HG03378 (cell line): ENCODE measurements around the gene AFAP1.
"Not testable (repeated sequence)": the region's sequence is repeated elsewhere in the genome, so short reads cannot be mapped to it uniquely, and the experiment has no call there.

Experiments
- ATAC-seq: cut with Tn5 transposase; IDR thresholded peaks from one replicate; pipeline ENCODE4 v1.9.1; 2021; ENCODE audit warnings: mild to moderate bottlenecking, moderate library complexity; ENCODE audit not compliant: unreplicated experiment

The AFAP1 gene

DNA sequence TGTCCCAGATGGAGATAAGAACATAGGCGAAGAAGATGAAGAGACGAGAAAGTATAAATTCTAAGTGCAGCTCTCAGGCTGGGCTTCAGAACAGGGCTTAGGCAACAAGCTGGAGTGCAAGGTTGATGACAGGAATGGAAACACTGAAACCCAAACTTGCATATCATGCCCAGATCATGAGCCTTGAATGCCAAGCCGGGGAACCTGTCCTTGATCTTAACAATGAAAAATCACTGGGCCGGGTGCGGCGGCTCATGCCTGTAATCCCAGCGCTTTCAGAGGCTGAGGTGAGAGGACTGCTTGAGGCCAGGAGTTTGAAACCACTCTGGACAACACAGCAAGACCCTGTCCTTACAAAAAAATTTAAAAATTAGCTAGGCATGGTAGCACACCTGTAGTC lies 17.2 kb downstream of the AFAP1 start:
- ATAC-seq, result no peak

DNA sequence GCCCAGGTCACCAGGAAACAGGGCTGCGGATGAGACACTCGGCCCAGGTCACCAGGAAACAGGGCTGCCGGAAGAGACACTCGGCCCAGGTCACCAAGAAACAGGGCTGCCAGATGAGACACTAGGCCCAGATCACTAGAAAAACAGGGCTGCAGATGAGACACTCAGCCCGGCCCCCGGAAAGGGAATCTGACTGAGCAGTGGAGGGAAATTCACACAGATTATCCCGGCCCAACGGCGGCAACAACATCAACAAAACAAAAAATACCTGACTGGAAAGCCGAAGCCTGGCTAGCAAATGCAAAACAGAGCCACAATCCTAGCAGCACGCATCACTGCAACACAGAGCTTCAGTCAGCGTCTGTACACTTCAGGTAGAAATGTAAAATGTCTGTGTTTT lies 20.7 kb downstream of the AFAP1 start:
- no peak for ATAC-seq

DNA sequence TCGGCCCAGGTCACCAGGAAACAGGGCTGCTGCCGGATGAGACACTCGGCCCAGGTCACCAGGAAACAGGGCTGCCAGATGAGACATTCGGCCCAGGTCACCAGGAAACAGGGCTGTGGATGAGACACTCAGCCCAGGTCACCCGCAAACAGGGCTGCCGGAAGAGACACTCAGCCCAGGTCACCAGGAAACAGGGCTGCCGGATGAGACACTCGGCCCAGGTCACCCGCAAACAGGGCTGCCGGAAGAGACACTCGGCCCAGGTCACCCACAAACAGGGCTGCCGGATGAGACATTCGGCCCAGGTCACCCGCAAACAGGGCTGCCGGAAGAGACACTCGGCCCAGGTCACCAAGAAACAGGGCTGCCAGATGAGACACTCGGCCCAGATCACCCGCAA lies 21.5 kb downstream of the AFAP1 start:
- ATAC-seq, result not testable (repeated sequence)

- no peak for ATAC-seq
Measured at GRCh38 chr4:7917669-7918068, 22.0 kb downstream of the AFAP1 start.

GRCh38 chr4:7915875-7916242 lies 23.8 kb downstream of the AFAP1 start:
- no peak for ATAC-seq

DNA sequence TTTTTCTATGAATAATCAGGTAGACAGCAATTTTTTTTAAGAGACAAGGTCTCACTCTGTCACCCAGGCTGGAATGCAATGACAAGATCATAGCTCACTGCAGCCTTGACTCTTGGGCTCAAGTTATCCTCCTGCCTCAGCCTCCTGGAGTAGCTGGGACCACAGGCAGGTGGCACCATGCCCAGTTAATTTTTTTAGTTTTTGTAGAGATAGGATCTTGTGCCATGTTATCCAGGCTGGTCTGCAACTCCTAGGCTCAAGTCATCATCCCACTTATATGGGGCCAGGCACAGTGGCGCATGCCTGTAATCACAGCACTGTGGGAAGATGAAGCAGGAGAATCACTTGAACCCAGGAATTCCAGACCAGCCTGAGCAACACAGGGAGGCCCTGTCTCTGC lies 26.8 kb downstream of the AFAP1 start:
- ATAC-seq, result no peak

DNA sequence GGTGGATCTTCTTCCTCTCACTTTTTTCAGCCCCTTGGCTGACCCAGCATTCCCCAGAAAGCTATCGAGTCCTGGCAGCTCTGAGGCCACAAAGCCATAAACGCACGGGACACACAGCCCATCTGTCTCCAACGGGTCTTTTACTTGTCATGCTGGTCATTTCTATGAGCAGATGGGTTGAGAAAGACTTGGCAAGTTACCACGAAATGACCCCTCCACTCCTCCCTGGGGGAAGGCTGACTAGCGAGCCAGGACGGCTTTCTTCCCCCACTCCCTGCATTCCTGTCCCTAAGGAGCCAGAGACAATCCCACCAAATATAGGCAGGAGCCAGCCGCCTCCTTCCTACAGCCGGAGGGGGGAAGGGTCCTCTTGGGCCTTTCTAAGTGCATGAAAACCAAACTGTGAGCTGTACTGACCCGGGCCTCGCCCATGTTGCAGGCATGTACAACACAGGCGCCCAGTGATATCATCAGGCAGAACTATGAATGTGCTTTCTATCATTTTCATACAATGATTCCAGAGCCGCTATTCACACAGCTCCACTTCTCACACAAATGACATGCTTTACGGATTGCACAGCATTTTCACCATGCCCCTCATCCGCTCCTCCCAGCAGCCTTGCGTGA lies 28.6 kb downstream of the AFAP1 start:
- ATAC-seq, result no peak

DNA sequence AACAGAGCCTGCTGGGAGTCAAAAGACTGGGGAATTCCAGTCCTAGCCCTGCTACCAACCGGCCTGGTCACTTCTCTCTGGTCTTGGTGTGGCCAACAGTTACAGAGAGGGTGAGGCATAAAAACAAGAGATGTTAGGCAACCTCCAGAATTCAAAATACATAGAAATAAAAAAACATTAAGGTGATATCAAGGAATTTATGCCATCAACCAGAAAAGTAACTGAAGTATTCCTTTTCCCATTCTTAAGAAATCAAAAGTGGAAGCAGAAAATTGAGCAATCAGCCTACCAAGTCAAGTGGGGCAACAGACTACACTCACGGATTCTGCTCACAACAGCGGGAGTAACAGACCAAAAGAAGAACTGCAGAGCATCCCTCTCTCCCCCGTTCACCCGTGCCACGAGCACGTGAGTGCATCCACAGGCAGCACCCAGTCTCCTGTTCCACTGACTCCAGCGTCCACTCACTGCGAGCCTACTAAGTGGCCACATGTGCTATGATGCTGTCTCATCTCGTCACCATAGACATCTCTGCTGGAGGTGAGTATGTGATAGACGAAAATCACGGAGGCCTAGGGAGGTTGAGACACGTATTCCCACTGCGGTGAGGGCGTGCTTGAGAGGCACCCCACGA lies 29.3 kb downstream of the AFAP1 start:
- no peak for ATAC-seq

- no peak for ATAC-seq
Measured at GRCh38 chr4:7909463-7910262, 30.0 kb downstream of the AFAP1 start.

DNA sequence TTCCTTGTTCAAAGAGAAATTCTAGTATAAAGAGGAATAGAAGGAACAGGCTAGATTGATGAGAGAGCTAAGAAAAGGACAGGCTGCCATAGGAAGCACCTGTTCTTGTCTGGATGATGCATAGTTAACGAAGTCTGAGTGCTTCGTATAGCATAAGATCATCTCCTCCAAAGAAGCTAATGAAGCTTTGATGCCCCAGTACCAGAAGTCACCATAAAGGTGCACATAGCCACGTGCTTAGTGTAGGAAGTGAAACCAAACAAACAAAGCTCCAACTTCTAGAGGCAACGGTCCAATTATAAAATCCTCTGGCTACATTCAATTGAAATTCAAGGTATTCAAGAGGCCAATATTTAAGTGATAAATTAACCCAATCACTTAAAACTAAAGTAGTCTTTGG lies 31.0 kb downstream of the AFAP1 start:
- no peak for ATAC-seq

GRCh38 chr4:7907142-7907541 lies 32.5 kb downstream of the AFAP1 start:
- no peak for ATAC-seq

- ATAC-seq, result no peak
Measured at GRCh38 chr4:7906171-7906701, 33.4 kb downstream of the AFAP1 start.

DNA sequence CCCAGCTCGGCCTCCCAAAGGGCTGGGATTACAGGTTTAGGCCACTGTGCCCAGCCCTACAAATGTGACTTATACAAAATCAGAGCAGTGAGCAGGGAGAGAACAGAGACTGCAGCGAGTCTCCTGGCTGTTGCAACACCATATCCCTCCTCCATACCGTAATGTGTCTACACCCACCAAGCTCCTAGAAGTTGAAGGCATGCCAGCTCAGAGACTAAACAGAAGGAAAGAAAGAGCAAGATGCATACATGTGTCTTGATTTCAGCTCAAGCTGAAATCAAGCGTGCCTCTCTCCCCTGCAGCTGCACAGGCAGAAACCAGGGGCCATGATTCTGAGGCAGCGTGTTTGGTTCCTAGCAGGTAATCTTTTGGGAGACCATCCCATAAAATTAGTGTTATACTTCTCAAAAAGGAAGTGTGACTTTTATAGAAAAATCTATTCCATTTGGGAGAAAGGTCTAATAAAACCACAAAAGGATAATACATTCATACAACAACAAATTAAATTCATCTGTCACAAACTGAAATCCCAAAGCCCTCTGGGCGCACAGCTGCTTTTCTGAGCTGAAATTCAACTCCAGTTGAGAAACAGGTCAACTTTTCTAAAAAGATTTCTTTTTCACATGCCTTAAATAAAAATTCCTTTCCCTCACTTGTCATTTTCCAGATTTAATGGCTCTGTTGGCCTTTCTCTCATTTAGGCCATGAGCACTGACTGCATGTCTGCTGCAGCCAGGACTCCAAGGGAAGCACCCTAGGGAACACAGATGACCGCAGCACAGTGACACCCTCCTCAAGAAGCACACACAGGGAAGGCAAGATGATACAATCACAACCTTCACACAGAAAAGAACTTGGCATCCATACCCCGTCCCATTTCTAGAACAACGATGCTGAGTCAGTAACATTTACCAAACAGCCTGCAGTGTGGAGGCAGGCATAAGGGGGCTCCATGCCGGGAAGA lies 34.4 kb downstream of the AFAP1 start:
- no peak for ATAC-seq

- no peak for ATAC-seq
Measured at GRCh38 chr4:7903791-7904516, 35.7 kb downstream of the AFAP1 start.

DNA sequence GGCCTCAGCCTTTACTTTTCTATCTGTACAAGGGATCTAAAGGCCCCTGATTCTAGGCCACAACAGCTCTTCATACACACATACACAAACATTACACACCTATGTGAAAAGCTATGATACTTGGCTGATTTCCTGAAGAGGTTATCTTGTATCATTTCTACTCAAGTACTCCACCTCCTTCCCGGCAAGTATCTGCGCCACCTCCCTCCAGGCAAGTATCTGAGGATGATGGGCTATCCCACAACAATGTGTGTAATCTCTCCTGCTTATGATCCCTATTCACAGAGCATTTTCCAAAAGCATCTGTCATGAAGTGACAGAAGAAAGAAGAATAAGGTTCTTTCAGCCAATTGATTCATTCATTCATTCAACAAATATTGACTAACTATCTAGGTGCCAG lies 36.8 kb downstream of the AFAP1 start:
- no peak for ATAC-seq

- no peak for ATAC-seq
Measured at GRCh38 chr4:7902101-7902553, 37.5 kb downstream of the AFAP1 start.

GRCh38 chr4:7901311-7901885 lies 38.3 kb downstream of the AFAP1 start:
- no peak for ATAC-seq

DNA sequence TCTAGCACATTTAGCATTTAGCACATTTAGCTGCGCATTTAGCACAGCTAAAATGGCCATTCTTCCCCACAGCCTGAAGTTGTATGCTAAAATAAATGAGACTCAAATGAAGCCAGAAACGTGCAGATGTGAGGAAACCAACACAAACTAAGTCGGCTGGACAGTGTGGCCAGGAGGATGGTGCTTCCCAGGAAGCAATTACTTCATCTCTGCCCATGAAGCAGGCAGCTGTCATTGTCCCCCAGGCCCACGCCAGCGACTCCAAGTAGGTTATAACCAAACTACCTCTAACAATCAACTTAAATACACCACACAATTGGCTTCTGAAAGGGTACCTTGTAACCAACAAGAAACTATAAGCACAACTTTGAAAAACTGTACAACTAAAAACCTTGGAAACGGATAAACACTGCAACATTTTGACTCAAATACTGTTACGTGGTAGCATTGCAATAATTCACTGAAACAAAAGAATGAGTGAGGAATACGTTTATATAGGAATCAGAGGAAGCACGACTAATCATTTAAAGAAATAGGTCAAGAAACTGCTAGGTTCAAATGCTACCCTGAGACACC lies 39.2 kb downstream of the AFAP1 start:
- no peak for ATAC-seq

DNA sequence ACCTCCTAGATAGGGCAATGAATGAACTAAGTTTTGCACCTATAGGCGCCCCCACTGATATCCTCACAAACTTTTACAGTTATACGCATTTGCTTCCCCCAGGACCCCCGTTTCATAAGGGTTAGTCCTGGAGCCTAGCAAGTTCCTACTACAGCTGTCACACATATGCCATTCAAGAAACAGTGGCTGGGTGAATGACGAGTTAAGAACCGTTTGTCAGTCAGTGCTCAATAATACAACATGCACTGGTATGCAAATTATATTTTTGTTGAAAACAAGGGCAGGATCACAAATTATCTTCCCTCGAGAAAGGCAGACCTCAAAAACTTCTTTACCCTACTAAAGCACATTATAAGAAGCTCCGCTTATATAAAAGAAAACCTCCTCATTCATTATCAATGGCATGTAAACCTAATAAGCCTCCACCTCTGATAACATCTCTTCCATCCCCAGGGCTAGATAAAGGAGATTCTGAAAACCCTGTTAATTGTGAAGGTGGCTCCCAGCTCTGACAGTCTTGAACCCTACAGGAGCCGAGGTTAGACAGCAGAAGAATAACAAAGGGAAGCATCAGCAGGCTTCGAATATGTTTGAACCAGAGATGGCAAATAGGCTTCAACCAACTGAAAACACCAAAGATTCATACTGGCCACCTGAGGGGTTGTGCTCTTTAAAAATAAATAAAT lies 40.3 kb downstream of the AFAP1 start:
- no peak for ATAC-seq
